ENCODE measurements around the gene OGG1.

The OGG1 gene

DNA sequence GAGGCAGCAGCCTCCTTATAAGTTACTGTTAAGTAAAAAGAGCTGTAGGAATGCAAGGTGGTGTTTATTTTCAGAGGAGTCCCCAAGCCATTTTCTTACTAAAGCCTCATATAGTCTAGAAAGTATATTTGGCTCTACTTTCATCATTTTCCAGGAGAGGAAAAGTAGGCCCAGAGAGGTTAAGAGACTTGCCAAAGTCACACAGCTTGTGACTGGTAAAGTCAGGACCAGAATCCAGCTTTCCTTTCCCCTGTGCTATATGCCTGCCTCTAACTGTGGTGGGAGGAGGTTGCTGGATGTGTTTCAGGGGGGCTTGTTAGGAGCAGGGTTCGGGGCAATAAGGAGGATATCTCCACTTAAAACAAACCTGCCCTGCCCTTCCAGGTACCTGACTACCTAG, 7.2 kb upstream of the OGG1 start:
- Histone ChIP-seq H3K4me1 (ENCODE audit: control insufficient read depth in 5 of 5, insufficient read depth in 5 of 5, low read length in 5 of 5) (no peaks in the 10 kb centered on the region), H3K36me3 (ENCODE audit: control insufficient read depth in 5 of 5, insufficient read depth in 5 of 5, low read length in 5 of 5) (peaks cover 17 to 100% (median 99%) of the 10 kb centered on the region in 5 donors), H3K9me3 (ENCODE audit: control insufficient read depth in 5 of 5, low read length in 5 of 5) (no peaks in the 10 kb centered on the region), H3K27ac (ENCODE audit: low read depth, low read length) (no peak overlapping the region), H3K9ac (ENCODE audit: low read length in 5 of 5) (no peak overlapping the region), H3K27me3 (ENCODE audit: control insufficient read depth in 5 of 5, insufficient read depth in 4 of 5, low read length in 5 of 5) (no peaks in the 10 kb centered on the region), H3K4me3 (ENCODE audit: low read depth in 1 of 5, low read length in 5 of 5) (no peak overlapping the region)

DNA sequence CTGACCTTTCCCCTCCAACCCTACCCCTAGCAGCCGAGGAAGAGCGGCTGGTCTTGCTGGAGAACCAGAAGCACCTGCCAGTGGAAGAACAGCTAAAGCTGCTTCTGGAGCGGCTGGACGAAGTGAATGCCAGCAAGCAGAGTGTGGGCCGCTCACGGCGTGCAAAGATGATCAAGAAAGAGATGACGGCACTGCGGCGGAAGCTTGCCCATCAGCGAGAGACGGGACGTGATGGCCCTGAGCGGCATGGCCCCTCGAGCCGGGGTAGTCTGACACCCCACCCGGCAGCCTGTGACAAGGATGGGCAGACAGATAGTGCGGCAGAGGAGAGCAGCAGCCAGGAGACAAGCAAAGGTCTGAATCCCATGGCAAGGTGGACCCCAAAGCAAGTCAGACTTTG, 6.2 kb upstream of the OGG1 start:
- Histone ChIP-seq H3K36me3 (ENCODE audit: control insufficient read depth in 5 of 5, insufficient read depth in 5 of 5, low read length in 5 of 5) (peaks cover 17 to 100% (median 97%) of the 10 kb centered on the region in 5 donors), H3K9ac (ENCODE audit: low read length in 5 of 5) (no peak overlapping the region), H3K27ac (ENCODE audit: low read depth, low read length) (no peak overlapping the region)

GRCh38 chr3:9744162-9744561, 5.6 kb upstream of the OGG1 start:
- no peaks in the 10 kb centered on the region for H3K9me3 ChIP-seq (ENCODE audit: control insufficient read depth in 5 of 5, low read length in 5 of 5)
- peaks cover 0 to 4% (median 3%) of the 10 kb centered on the region in 5 donors for H3K4me1 ChIP-seq (ENCODE audit: control insufficient read depth in 5 of 5, insufficient read depth in 5 of 5, low read length in 5 of 5)
- H3K9ac ChIP-seq (ENCODE audit: low read length in 5 of 5): no peak overlapping the region
- peaks cover 13 to 94% (median 91%) of the 10 kb centered on the region in 5 donors for H3K36me3 ChIP-seq (ENCODE audit: control insufficient read depth in 5 of 5, insufficient read depth in 5 of 5, low read length in 5 of 5)
- H3K27me3 ChIP-seq (ENCODE audit: control insufficient read depth in 5 of 5, insufficient read depth in 4 of 5, low read length in 5 of 5): no peaks in the 10 kb centered on the region
- H3K4me3 ChIP-seq (ENCODE audit: low read depth in 1 of 5, low read length in 5 of 5): no peak overlapping the region
- H3K27ac ChIP-seq (ENCODE audit: low read depth, low read length): no peak overlapping the region

More for the DNA sequence above, 6.2 kb upstream of the OGG1 start:
- Histone ChIP-seq H3K4me3 (ENCODE audit: low read depth in 1 of 5, low read length in 5 of 5) (no peak overlapping the region), H3K4me1 (ENCODE audit: control insufficient read depth in 5 of 5, insufficient read depth in 5 of 5, low read length in 5 of 5) (no peaks in the 10 kb centered on the region), H3K9me3 (ENCODE audit: control insufficient read depth in 5 of 5, low read length in 5 of 5) (no peaks in the 10 kb centered on the region), H3K27me3 (ENCODE audit: control insufficient read depth in 5 of 5, insufficient read depth in 4 of 5, low read length in 5 of 5) (no peaks in the 10 kb centered on the region)

- Histone ChIP-seq H3K27me3 (ENCODE audit: control insufficient read depth in 5 of 5, insufficient read depth in 4 of 5, low read length in 5 of 5) (no peaks in the 10 kb centered on the region), H3K27ac (ENCODE audit: low read depth, low read length) (no peak overlapping the region), H3K9me3 (ENCODE audit: control insufficient read depth in 5 of 5, low read length in 5 of 5) (no peaks in the 10 kb centered on the region), H3K9ac (ENCODE audit: low read length in 5 of 5) (no peak overlapping the region), H3K36me3 (ENCODE audit: control insufficient read depth in 5 of 5, insufficient read depth in 5 of 5, low read length in 5 of 5) (peaks cover 11 to 81% (median 78%) of the 10 kb centered on the region in 5 donors), H3K4me1 (ENCODE audit: control insufficient read depth in 5 of 5, insufficient read depth in 5 of 5, low read length in 5 of 5) (peaks cover 2 to 14% (median 13%) of the 10 kb centered on the region in 5 donors), H3K4me3 (ENCODE audit: low read depth in 1 of 5, low read length in 5 of 5) (no peak overlapping the region)
Observed at GRCh38 chr3:9745521-9745920, 4.2 kb upstream of the OGG1 start.

- Histone ChIP-seq H3K4me3 (ENCODE audit: low read depth in 1 of 5, low read length in 5 of 5) (no peak overlapping the region), H3K9ac (ENCODE audit: low read length in 5 of 5) (no peak overlapping the region), H3K27me3 (ENCODE audit: control insufficient read depth in 5 of 5, insufficient read depth in 4 of 5, low read length in 5 of 5) (no peaks in the 10 kb centered on the region), H3K4me1 (ENCODE audit: control insufficient read depth in 5 of 5, insufficient read depth in 5 of 5, low read length in 5 of 5) (peaks cover 6 to 23% (median 21%) of the 10 kb centered on the region in 5 donors), H3K9me3 (ENCODE audit: control insufficient read depth in 5 of 5, low read length in 5 of 5) (no peaks in the 10 kb centered on the region), H3K36me3 (ENCODE audit: control insufficient read depth in 5 of 5, insufficient read depth in 5 of 5, low read length in 5 of 5) (peaks cover 8 to 76% (median 69%) of the 10 kb centered on the region in 5 donors), H3K27ac (ENCODE audit: low read depth, low read length) (no peak overlapping the region)
Observed at GRCh38 chr3:9746330-9746729, 3.4 kb upstream of the OGG1 start.

- Histone ChIP-seq H3K4me1 (ENCODE audit: control insufficient read depth in 5 of 5, insufficient read depth in 5 of 5, low read length in 5 of 5) (peaks cover 6 to 28% (median 24%) of the 10 kb centered on the region in 5 donors), H3K9ac (ENCODE audit: low read length in 5 of 5) (peak overlapping the region in 1 of 5 donors; percentile 32), H3K9me3 (ENCODE audit: control insufficient read depth in 5 of 5, low read length in 5 of 5) (no peaks in the 10 kb centered on the region), H3K27ac (ENCODE audit: low read depth, low read length) (no peak overlapping the region), H3K36me3 (ENCODE audit: control insufficient read depth in 5 of 5, insufficient read depth in 5 of 5, low read length in 5 of 5) (peaks cover 8 to 76% (median 67%) of the 10 kb centered on the region in 5 donors), H3K4me3 (ENCODE audit: low read depth in 1 of 5, low read length in 5 of 5) (no peak overlapping the region), H3K27me3 (ENCODE audit: control insufficient read depth in 5 of 5, insufficient read depth in 4 of 5, low read length in 5 of 5) (no peaks in the 10 kb centered on the region)
Observed at GRCh38 chr3:9747267-9747666, 2.5 kb upstream of the OGG1 start.

- Histone ChIP-seq H3K4me1 (ENCODE audit: control insufficient read depth in 5 of 5, insufficient read depth in 5 of 5, low read length in 5 of 5) (peaks cover 6 to 28% (median 24%) of the 10 kb centered on the region in 5 donors), H3K9ac (ENCODE audit: low read length in 5 of 5) (no peak overlapping the region), H3K9me3 (ENCODE audit: control insufficient read depth in 5 of 5, low read length in 5 of 5) (no peaks in the 10 kb centered on the region), H3K27me3 (ENCODE audit: control insufficient read depth in 5 of 5, insufficient read depth in 4 of 5, low read length in 5 of 5) (no peaks in the 10 kb centered on the region), H3K27ac (ENCODE audit: low read depth, low read length) (no peak overlapping the region), H3K4me3 (ENCODE audit: low read depth in 1 of 5, low read length in 5 of 5) (no peak overlapping the region), H3K36me3 (ENCODE audit: control insufficient read depth in 5 of 5, insufficient read depth in 5 of 5, low read length in 5 of 5) (peaks cover 4 to 72% (median 61%) of the 10 kb centered on the region in 5 donors)
Observed at GRCh38 chr3:9748031-9748430, 1.7 kb upstream of the OGG1 start.

DNA sequence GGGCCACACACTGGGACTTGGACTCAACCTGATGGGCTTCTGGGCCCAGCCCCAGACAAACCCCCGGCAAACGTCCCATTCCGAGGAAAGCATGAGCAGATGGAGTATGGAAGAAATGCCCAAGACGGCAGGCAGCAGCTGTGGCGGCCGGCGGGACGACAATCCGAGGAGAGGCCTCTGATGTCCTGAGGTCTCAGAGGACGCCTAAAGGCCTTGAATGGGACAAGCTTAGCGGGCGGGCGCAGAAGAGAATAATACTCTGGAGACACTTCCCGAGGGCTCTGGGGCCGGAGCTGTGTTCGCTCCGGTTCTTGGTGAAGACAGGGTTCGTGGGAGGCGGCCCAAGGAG, 482 bp upstream of the OGG1 start:
- H3K27ac ChIP-seq (ENCODE audit: low read depth, low read length): peak overlapping the region; percentile 75
- H3K9ac ChIP-seq (ENCODE audit: low read length in 5 of 5): peak overlapping the region; percentile 38 to 83 (median 65)
- H3K27me3 ChIP-seq (ENCODE audit: control insufficient read depth in 5 of 5, insufficient read depth in 4 of 5, low read length in 5 of 5): no peaks in the 10 kb centered on the region
- no peaks in the 10 kb centered on the region for H3K9me3 ChIP-seq (ENCODE audit: control insufficient read depth in 5 of 5, low read length in 5 of 5)
- H3K36me3 ChIP-seq (ENCODE audit: control insufficient read depth in 5 of 5, insufficient read depth in 5 of 5, low read length in 5 of 5): peaks cover 4 to 68% (median 50%) of the 10 kb centered on the region in 5 donors
- peak overlapping the region; percentile 71 to 93 (median 90) for H3K4me3 ChIP-seq (ENCODE audit: low read depth in 1 of 5, low read length in 5 of 5)
- peaks cover 6 to 28% (median 25%) of the 10 kb centered on the region in 5 donors for H3K4me1 ChIP-seq (ENCODE audit: control insufficient read depth in 5 of 5, insufficient read depth in 5 of 5, low read length in 5 of 5)

DNA sequence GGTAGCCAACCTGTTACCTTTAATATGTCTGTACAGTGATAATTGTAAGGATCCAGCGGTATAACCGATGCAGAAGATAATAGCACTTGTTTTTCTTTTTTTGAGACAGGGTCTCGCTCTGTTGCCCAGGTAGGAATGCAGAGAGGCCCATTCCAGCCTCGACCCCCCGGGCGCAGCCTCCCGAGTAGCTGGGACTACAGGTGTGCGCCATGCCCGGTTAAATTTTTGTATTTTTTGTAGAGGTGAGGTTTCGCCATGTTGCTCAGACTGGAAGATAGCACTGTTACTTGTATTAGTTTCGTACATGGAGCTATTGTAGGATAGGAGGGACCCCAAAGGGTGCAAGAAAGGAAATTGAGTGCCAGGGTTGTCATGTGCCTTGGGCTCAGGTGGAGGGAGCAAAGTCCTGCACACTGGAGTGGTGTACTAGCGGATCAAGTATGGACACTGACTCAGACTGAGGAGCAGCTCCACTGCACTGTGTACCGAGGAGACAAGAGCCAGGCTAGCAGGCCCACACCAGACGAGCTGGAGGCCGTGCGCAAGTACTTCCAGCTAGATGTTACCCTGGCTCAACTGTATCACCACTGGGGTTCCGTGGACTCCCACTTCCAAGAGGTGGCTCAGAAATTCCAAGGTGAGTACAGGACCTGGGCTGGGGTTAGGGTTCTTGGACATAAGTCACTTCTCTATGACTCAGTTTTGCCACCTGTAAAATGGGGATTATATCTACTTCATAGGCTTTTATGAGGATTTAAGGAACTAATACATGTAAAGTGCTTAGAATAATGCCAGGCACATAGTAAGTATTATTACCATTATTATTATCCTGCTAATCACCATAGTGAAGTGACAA, 1.0 kb downstream of the OGG1 start:
- H3K4me3 ChIP-seq (ENCODE audit: low read depth in 1 of 5, low read length in 5 of 5): peak overlapping the region; percentile 71 to 93 (median 90)
- H3K9me3 ChIP-seq (ENCODE audit: control insufficient read depth in 5 of 5, low read length in 5 of 5): no peaks in the 10 kb centered on the region
- peak overlapping the region; percentile 75 for H3K27ac ChIP-seq (ENCODE audit: low read depth, low read length)
- peaks cover 6 to 40% (median 34%) of the 10 kb centered on the region in 5 donors for H3K4me1 ChIP-seq (ENCODE audit: control insufficient read depth in 5 of 5, insufficient read depth in 5 of 5, low read length in 5 of 5)
- peak overlapping the region; percentile 75 to 81 (median 75) for H3K9ac ChIP-seq (ENCODE audit: low read length in 5 of 5)
- no peaks in the 10 kb centered on the region for H3K27me3 ChIP-seq (ENCODE audit: control insufficient read depth in 5 of 5, insufficient read depth in 4 of 5, low read length in 5 of 5)
- peaks cover 3 to 62% (median 40%) of the 10 kb centered on the region in 5 donors for H3K36me3 ChIP-seq (ENCODE audit: control insufficient read depth in 5 of 5, insufficient read depth in 5 of 5, low read length in 5 of 5)

GRCh38 chr3:9754678-9755077, 4.9 kb downstream of the OGG1 start:
- Histone ChIP-seq H3K9ac (ENCODE audit: low read length in 5 of 5) (peak overlapping the region in 3 of 5 donors; percentile 21 to 44 (median 28)), H3K4me3 (ENCODE audit: low read depth in 1 of 5, low read length in 5 of 5) (no peak overlapping the region), H3K27ac (ENCODE audit: low read depth, low read length) (peak overlapping the region; percentile 52), H3K36me3 (ENCODE audit: control insufficient read depth in 5 of 5, insufficient read depth in 5 of 5, low read length in 5 of 5) (peaks cover 5 to 73% (median 50%) of the 10 kb centered on the region in 5 donors), H3K4me1 (ENCODE audit: control insufficient read depth in 5 of 5, insufficient read depth in 5 of 5, low read length in 5 of 5) (peaks cover 6 to 33% (median 27%) of the 10 kb centered on the region in 5 donors), H3K27me3 (ENCODE audit: control insufficient read depth in 5 of 5, insufficient read depth in 4 of 5, low read length in 5 of 5) (no peaks in the 10 kb centered on the region), H3K9me3 (ENCODE audit: control insufficient read depth in 5 of 5, low read length in 5 of 5) (no peaks in the 10 kb centered on the region)
